ENCODE data around the gene YWHAE. TPM values are rescaled to one million over a fixed set of nuclear protein-coding genes. Genes with fewer than 3 reads are reported as not detected.
"Not testable (repeated sequence)": the region's sequence is repeated elsewhere in the genome, so short reads cannot be mapped to it uniquely, and the experiment has no call there.

YWHAE gene
- total and polyA plus RNA-seq, 2 experiments from 2014 or later, result 339 to 566 TPM

DNA sequence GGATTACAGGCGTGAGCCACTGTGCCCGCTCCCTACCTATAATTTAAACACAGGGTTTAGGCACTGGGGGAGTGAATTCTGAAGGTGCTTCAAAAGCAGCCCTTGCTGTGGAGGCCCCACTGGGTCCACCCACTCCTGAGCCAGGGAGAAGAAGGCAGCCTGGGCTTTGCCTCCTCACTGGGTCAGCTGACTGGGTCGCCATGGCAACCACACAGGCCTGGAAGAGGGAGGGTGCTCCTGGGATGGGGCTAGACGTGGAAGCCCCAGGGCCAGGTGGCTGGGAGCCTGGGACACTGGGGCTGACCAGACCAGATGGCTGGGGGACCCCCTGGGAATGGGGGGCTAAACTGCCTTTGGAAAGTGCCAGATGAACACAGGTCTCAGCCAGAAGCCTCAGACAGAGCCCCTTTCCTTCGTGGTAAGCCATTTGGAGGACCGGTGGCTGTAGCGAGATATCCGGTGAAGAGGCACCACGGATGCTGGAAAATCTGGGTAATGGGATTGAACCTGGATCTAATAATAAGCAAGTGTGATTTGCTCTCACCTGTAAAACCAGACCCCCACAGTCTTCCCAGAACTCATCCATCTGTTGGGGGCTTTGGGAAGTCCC lies 87.7 kb downstream of the YWHAE start:
- TF ChIP-seq, protein P1, sequence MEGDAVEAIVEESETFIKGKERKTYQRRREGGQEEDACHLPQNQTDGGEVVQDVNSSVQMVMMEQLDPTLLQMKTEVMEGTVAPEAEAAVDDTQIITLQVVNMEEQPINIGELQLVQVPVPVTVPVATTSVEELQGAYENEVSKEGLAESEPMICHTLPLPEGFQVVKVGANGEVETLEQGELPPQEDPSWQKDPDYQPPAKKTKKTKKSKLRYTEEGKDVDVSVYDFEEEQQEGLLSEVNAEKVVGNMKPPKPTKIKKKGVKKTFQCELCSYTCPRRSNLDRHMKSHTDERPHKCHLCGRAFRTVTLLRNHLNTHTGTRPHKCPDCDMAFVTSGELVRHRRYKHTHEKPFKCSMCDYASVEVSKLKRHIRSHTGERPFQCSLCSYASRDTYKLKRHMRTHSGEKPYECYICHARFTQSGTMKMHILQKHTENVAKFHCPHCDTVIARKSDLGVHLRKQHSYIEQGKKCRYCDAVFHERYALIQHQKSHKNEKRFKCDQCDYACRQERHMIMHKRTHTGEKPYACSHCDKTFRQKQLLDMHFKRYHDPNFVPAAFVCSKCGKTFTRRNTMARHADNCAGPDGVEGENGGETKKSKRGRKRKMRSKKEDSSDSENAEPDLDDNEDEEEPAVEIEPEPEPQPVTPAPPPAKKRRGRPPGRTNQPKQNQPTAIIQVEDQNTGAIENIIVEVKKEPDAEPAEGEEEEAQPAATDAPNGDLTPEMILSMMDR (IDR thresholded peaks at IDR 0.05; ENCODE audit: poor library complexity), result no peak
- TF ChIP-seq EZH2 (IDR thresholded peaks at IDR 0.05; ENCODE audit: borderline replicate concordance) (no peak), EZH2phosphoT487 (IDR thresholded peaks at IDR 0.05; ENCODE audit: low read depth, severe bottlenecking, unreplicated experiment) (no peak)
- Histone ChIP-seq H3K9me3 (ENCODE audit: low read depth) (no peaks in the 10 kb centered on the region), H3K27me3 (peaks cover 7% of the 10 kb centered on the region), H3K4me2 (no peak overlapping the region), H4K20me1 (ENCODE audit: insufficient read depth, poor library complexity, severe bottlenecking) (no peaks in the 10 kb centered on the region), H3K79me2 (no peaks in the 10 kb centered on the region), H3K9me2 (replicated peaks; ENCODE audit: insufficient read depth) (no peaks in the 10 kb centered on the region), H3K4me1 (ENCODE audit: insufficient read depth) (no peaks in the 10 kb centered on the region), H3K27ac (no peak overlapping the region), H3K4me3 (no peak overlapping the region), H3K36me3 (replicated peaks; ENCODE audit: insufficient read depth, low read depth) (no peaks in the 10 kb centered on the region), H2AFZ (no peak overlapping the region)
- peak; percentile 58 for DNase-seq (ENCODE audit: low spot score)
- whole genome bisulfite sequencing (ENCODE audit: low lambda C conversion rate, missing lambda C conversion rate), result 64% methylated on average over 9 of the region's 9 CpGs

DNA sequence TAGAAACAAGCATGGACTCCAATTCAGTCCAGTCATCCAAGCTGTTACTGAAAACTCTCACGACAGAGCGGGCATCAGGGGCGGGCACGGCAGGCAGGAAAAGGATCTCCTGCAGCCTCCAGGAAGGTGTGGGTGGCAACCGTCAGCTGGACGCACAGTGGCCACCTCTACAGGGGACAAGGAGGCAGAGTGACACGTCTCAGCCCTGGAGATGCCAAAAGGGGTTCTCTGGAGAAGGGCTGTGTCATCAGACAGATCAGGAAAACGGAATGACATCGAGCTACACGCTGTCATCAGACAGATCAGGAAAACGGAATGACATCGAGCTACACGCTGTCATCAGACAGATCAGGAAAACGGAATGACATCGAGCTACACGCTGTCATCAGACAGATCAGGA lies 92.2 kb downstream of the YWHAE start:
- H3K79me2 ChIP-seq; H3K27me3 ChIP-seq; H3K4me2 ChIP-seq; DNase-seq (ENCODE audit: low spot score); H3K4me1 ChIP-seq (ENCODE audit: insufficient read depth); H4K20me1 ChIP-seq (ENCODE audit: insufficient read depth, poor library complexity, severe bottlenecking); H3K9me3 ChIP-seq (ENCODE audit: low read depth); H3K27ac ChIP-seq; H3K9me2 ChIP-seq (replicated peaks; ENCODE audit: insufficient read depth); H2AFZ ChIP-seq; H3K4me3 ChIP-seq; H3K36me3 ChIP-seq (replicated peaks; ENCODE audit: insufficient read depth, low read depth): not testable (repeated sequence)
- WGBS (ENCODE audit: low lambda C conversion rate, missing lambda C conversion rate), result 90% methylated on average over 11 of the region's 16 CpGs

DNA sequence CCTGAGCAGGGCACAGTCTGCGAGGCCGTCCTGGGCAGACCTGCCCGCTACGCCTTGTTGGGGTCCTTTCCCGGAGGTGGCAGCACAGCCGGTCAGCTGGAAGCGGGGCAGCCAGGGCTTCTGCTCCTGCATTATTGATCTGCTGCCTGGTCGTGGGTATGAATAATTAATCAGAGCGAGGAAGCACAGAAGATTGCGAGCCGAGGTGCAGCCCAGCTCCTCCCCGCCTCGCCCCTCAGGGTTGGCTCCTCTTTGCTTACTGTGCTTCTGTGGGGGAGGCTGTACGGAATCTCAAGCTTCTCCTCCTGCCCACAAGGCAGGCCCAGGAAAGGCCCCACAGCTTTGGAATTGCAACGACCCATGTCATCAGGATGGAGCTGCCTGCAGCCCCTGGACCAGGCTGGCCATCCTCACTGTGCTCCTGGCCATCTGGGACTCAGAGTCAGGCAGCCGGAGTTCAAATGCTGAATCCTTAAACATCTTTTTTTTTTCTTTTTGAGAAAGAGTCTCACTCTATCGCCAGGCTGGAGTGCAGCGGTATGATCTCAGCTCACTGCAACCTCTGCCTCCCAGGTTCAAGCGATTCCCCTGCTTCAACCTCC lies 95.0 kb downstream of the YWHAE start:
- H3K79me2 ChIP-seq, result no peaks in the 10 kb centered on the region

DNA sequence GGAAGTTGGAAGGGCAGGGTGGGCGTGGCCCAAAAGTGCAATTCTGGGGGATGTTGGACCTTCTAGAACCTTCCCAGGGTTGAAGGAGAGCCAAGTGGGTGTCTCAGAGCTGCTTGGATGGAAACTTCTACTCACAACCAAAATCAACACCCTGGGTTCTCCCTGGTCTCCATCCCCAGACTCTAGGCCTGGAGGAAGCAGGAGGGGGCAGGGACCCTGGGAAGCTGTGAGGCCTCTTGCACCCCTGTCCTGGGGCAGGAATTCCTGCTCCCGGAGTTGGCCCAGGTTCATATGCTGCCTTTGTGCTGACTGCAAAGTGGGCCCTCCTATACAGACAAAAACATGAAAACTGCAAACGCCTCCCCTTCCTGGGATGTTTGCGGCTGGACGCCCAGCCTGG lies 95.5 kb downstream of the YWHAE start:
- no peak overlapping the region for H3K4me2 ChIP-seq
- no peaks in the 10 kb centered on the region for H3K79me2 ChIP-seq
- no peak for DNase-seq (ENCODE audit: low spot score)
- no peaks in the 10 kb centered on the region for H3K27me3 ChIP-seq
- WGBS (ENCODE audit: low lambda C conversion rate, missing lambda C conversion rate), result 92% methylated on average over 5 of the region's 5 CpGs
- TF ChIP-seq, protein P1 (IDR thresholded peaks at IDR 0.05; ENCODE audit: poor library complexity), result no peak
- TF ChIP-seq EZH2 (IDR thresholded peaks at IDR 0.05; ENCODE audit: borderline replicate concordance) (no peak), EZH2phosphoT487 (IDR thresholded peaks at IDR 0.05; ENCODE audit: low read depth, severe bottlenecking, unreplicated experiment) (no peak)
- no peak overlapping the region for H3K4me3 ChIP-seq
- H4K20me1 ChIP-seq (ENCODE audit: insufficient read depth, poor library complexity, severe bottlenecking), result no peaks in the 10 kb centered on the region
- H2AFZ ChIP-seq, result no peak overlapping the region
- H3K9me3 ChIP-seq (ENCODE audit: low read depth), result no peaks in the 10 kb centered on the region
- H3K9me2 ChIP-seq (replicated peaks; ENCODE audit: insufficient read depth), result no peaks in the 10 kb centered on the region
- no peak overlapping the region for H3K27ac ChIP-seq
- no peaks in the 10 kb centered on the region for H3K36me3 ChIP-seq (replicated peaks; ENCODE audit: insufficient read depth, low read depth)
- H3K4me1 ChIP-seq (ENCODE audit: insufficient read depth), result no peaks in the 10 kb centered on the region

More for the DNA sequence above, 95.0 kb downstream of the YWHAE start:
- no peaks in the 10 kb centered on the region for H3K4me1 ChIP-seq (ENCODE audit: insufficient read depth)
- H3K27me3 ChIP-seq, result no peaks in the 10 kb centered on the region
- H2AFZ ChIP-seq, result no peak overlapping the region
- TF ChIP-seq EZH2 (IDR thresholded peaks at IDR 0.05; ENCODE audit: borderline replicate concordance) (no peak), EZH2phosphoT487 (IDR thresholded peaks at IDR 0.05; ENCODE audit: low read depth, severe bottlenecking, unreplicated experiment) (no peak)
- TF ChIP-seq, protein P1 (IDR thresholded peaks at IDR 0.05; ENCODE audit: poor library complexity), result no peak
- H4K20me1 ChIP-seq (ENCODE audit: insufficient read depth, poor library complexity, severe bottlenecking), result no peaks in the 10 kb centered on the region
- 85% methylated on average over 19 of the region's 19 CpGs for WGBS (ENCODE audit: low lambda C conversion rate, missing lambda C conversion rate)
- no peak overlapping the region for H3K4me2 ChIP-seq
- no peaks in the 10 kb centered on the region for H3K36me3 ChIP-seq (replicated peaks; ENCODE audit: insufficient read depth, low read depth)
- no peak overlapping the region for H3K4me3 ChIP-seq
- no peak for DNase-seq (ENCODE audit: low spot score)
- no peak overlapping the region for H3K27ac ChIP-seq
- no peaks in the 10 kb centered on the region for H3K9me2 ChIP-seq (replicated peaks; ENCODE audit: insufficient read depth)
- H3K9me3 ChIP-seq (ENCODE audit: low read depth), result no peaks in the 10 kb centered on the region
